HepG2 (cell line): ENCODE data around the gene ZBTB46. TPM values are rescaled to one million over a fixed set of nuclear protein-coding genes. Genes with fewer than 3 reads are reported as not detected.

ENCODE experiments used
- DDIT3 ChIP-seq: sonication (generic); formaldehyde crosslinking; IDR thresholded peaks from 2 replicates; pipeline ENCODE4 v1.4.0; 2020; ENCODE audit warnings: mild to moderate bottlenecking, missing genetic modification reagents
- HNF1A ChIP-seq, 2 experiments: sonication (generic) in 1 of 2; formaldehyde crosslinking in 1 of 2; IDR thresholded peaks; 2 replicates each; pipeline versions ENCODE4 v1.4.0 to v1.6.1; 2016 to 2020; ENCODE audit warnings: borderline replicate concordance in 1 of 2, low read depth in 1 of 2, mild to moderate bottlenecking in 1 of 2, missing genetic modification reagents in 1 of 2
- IKZF5 ChIP-seq: IDR thresholded peaks from 2 replicates; pipeline ENCODE4 v1.6.1; 2018; ENCODE audit warnings: missing genetic modification reagents, mild to moderate bottlenecking, missing compliant biosample characterization
- MTA1 ChIP-seq: sonication (generic); formaldehyde crosslinking; IDR thresholded peaks from 2 replicates; pipeline ENCODE4 v1.4.0; 2020; ENCODE audit warnings: missing genetic modification reagents, mild to moderate bottlenecking, borderline replicate concordance
- PBX2 ChIP-seq: IDR thresholded peaks from 2 replicates; pipeline ENCODE4 v1.6.1; 2016; ENCODE audit warnings: control low read depth
- SMYD3 ChIP-seq: sonication (generic); formaldehyde crosslinking; IDR thresholded peaks from 2 replicates; pipeline ENCODE4 v1.8.1; 2023; ENCODE audit warnings: mild to moderate bottlenecking, missing genetic modification reagents
- SUZ12 ChIP-seq: fragments of 150-350 bp; IDR thresholded peaks from 2 replicates; pipeline ENCODE4 v1.6.1; 2014; ENCODE audit warnings: low read depth, low read length
- ZNF142 ChIP-seq: sonication (generic); formaldehyde crosslinking; IDR thresholded peaks from 2 replicates; pipeline ENCODE4 v1.4.0; 2020; ENCODE audit warnings: missing genetic modification reagents
- ZNF230 ChIP-seq: sonication (generic); formaldehyde crosslinking; IDR thresholded peaks from 2 replicates; pipeline ENCODE4 v1.4.0; 2020; ENCODE audit warnings: mild to moderate bottlenecking, missing genetic modification reagents
- ZNF24 ChIP-seq: fragments of 450-650 bp; IDR thresholded peaks from 2 replicates; pipeline ENCODE4 v1.6.1; 2017; ENCODE audit warnings: antibody characterized with exemption, mild to moderate bottlenecking
- ZNF414 ChIP-seq: sonication (generic); formaldehyde crosslinking; IDR thresholded peaks from 2 replicates; pipeline ENCODE4 v1.5.0; 2020; ENCODE audit warnings: missing genetic modification reagents
- polyA plus RNA-seq, 8 experiments: library from polyadenylated mRNA; depleted of rRNA in 3 of 8; stranded (reverse) in 7 of 8; unstranded in 1 of 8; fragments of >200 nt; fragmentation: Illumina TruSeq in 4 of 8; extraction: Trizol in 4 of 8; gene quantifications; 2 replicates each; pipeline versions ENCODE4 v1.2.1 to v1.2.3, GENCODE V29; 2011 to 2016; ENCODE audit warnings: low read depth in 4 of 8, missing spikeins in 1 of 8, mixed read lengths in 1 of 8; ENCODE audit not compliant: insufficient read depth in 1 of 8
- total RNA-seq, 5 experiments: library from RNA; depleted of rRNA; stranded (reverse); fragments of >200 nt; fragmentation: Illumina TruSeq; extraction: Trizol; gene quantifications; 2 replicates each; pipeline ENCODE4 v1.2.3, GENCODE V29; 2016; ENCODE audit warnings: low read depth in 1 of 5
- TF ChIP-seq, protein P1 (sequence below): sonication (generic); formaldehyde crosslinking; IDR thresholded peaks from 2 replicates; pipeline ENCODE4 v1.5.0; 2020; ENCODE audit warnings: missing genetic modification reagents, mild to moderate bottlenecking, borderline replicate concordance

The ZBTB46 gene
- total and polyA plus RNA-seq, 2 of the 13 experiments (the other 11 are each of a cell fraction or from before 2014, with no cell fraction given): 1.6 to 13.5 TPM

GRCh38 chr20:63791497-63792156 lies 39.4 kb downstream of the ZBTB46 start (continued):
- TF ChIP-seq ZNF142 (CRISPR knock-in tag): no peak
- TF ChIP-seq HNF1A (IDR thresholded peaks at IDR 0.05; ENCODE audit: low read depth): no peak
- no peak for TF ChIP-seq HNF1A (CRISPR knock-in tag; IDR thresholded peaks at IDR 0.05; ENCODE audit: borderline replicate concordance)
- TF ChIP-seq SUZ12: no peak
- no peak for TF ChIP-seq ZNF230 (CRISPR knock-in tag)
- no peak for TF ChIP-seq IKZF5 (CRISPR knock-in tag)
- TF ChIP-seq, protein P1, sequence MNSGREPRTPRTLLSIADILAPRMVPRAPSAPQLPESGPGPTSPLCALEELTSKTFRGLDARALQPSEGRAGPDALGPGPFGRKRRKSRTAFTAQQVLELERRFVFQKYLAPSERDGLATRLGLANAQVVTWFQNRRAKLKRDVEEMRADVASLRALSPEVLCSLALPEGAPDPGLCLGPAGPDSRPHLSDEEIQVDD (CRISPR knock-in tag): no peak
- TF ChIP-seq SMYD3 (CRISPR knock-in tag): no peak
- TF ChIP-seq MTA1 (CRISPR knock-in tag): no peak
- no peak for TF ChIP-seq ZNF414 (CRISPR knock-in tag)
- TF ChIP-seq DDIT3: no peak
- TF ChIP-seq PBX2 (CRISPR knock-in tag): no peak
- no peak for TF ChIP-seq ZNF24
